ENCODE results near the gene CLIP1.
A peak's percentile ranks its signal among the peaks of the same experiment; 100 is the strongest.

The CLIP1 gene

GRCh38 chr12:122318607-122319605 lies 103.6 kb downstream of the CLIP1 start:
- DNase-seq (ENCODE audit: low read depth in 1 of 2, low spot score in 1 of 2) = no peak

- no peak for DNase-seq (ENCODE audit: low read depth in 1 of 2, low spot score in 1 of 2)
Observed at GRCh38 chr12:122312926-122313325, 109.5 kb downstream of the CLIP1 start.

GRCh38 chr12:122311696-122312095 lies 110.8 kb downstream of the CLIP1 start:
- DNase-seq (ENCODE audit: low read depth in 1 of 2, low spot score in 1 of 2) = no peak

DNA sequence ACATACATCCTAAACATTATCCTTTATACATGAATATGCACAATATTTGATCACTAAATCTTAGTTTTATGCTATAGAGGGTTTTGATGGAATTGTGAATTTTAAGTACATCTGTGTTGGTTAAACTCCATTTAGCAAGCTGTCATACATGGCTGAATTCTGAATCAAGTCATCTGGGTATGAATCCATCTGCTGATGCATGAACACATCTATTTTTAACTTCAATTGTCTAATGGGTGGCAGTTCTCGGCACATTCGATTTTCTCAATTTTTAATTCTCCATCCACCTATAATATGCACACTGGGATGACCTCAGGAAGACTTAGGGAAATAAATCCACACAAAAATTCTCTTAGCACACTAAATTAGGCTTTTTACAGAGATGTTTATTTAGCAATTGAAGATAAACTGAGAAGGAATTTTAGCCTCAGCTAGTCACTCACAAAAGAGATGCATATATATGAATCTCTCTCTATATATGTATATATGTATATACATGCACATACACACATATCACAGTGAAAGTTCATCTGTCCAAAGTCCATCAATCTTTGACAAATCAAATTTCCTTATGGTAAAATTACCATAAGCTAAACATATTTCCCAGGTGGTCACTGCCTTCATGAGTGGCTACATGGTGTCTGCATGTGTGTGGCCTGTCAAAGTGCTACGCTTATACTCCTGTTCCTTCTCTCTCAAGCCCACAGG lies 111.7 kb downstream of the CLIP1 start:
- no peak for DNase-seq (ENCODE audit: low read depth in 1 of 2, low spot score in 1 of 2)

DNA sequence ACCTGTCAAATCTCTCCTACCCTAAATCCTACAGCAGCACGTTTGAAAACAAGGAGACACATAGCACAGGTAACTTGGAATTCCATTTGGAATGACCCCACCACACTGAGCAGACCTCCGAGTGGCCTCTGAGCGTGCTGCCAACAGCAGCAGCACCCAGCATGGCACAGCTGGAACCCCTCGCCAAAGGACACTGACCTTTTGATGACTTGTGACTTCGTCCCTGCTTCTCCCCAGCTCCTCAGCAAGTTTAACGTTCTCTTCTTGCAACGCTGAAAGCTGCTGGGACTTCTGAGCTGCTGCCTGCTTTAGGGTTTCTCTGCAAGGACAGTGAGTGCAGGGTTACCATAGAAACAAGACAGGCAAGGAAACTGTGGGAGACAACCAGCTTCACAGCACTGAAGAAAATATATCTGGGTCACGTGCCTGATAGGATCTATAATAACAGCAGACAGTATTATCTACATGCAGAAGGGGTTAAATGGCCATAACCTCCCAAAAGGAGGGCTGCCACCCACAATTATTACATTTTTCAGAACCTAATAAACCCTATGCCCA lies 112.8 kb downstream of the CLIP1 start:
- no peak for DNase-seq (ENCODE audit: low read depth in 1 of 2, low spot score in 1 of 2)

GRCh38 chr12:122308811-122309210 lies 113.7 kb downstream of the CLIP1 start:
- no peak for DNase-seq (ENCODE audit: low read depth in 1 of 2, low spot score in 1 of 2)

DNA sequence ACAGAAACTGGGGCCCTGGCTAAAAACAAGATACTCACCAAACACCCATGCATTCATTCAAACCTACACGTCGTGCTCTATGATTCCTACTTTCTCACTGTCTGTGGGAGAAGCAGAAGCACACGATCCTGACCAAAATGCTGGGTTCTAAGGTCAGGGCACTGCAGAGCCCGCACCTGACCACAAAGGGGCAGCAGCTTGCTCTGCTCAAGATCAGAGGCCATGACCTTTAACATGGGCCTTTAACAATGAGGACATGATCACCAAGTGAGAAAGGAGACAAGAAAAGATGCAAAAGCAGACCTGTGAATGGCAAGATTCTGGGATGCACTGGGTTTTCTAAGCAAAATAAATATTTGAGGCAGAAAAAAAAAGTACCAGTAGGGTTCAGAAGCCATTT lies 116.1 kb downstream of the CLIP1 start:
- DNase-seq (ENCODE audit: low read depth in 1 of 2, low spot score in 1 of 2) = no peak

DNA sequence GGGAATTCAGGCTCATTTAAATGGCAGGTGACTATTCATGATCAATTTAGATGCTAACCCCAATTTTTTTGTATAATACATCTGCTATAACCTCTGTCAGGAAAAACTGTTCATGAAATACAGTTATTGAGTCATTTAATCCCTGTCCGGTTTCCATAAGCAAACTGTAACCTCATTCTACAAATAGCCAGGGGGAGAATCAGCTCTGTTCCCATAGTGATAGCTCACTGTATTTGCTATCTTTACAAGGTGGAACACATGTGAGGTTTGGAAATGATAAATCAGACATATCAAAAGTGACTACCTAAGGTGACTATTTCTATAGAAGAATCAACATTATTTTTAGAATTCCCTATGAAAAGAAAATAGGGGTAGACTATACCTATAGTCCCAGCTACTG lies 117.5 kb downstream of the CLIP1 start:
- no peak for DNase-seq (ENCODE audit: low read depth in 1 of 2, low spot score in 1 of 2)

GRCh38 chr12:122303068-122303467 lies 119.4 kb downstream of the CLIP1 start:
- no peak for DNase-seq (ENCODE audit: low read depth in 1 of 2, low spot score in 1 of 2)

DNA sequence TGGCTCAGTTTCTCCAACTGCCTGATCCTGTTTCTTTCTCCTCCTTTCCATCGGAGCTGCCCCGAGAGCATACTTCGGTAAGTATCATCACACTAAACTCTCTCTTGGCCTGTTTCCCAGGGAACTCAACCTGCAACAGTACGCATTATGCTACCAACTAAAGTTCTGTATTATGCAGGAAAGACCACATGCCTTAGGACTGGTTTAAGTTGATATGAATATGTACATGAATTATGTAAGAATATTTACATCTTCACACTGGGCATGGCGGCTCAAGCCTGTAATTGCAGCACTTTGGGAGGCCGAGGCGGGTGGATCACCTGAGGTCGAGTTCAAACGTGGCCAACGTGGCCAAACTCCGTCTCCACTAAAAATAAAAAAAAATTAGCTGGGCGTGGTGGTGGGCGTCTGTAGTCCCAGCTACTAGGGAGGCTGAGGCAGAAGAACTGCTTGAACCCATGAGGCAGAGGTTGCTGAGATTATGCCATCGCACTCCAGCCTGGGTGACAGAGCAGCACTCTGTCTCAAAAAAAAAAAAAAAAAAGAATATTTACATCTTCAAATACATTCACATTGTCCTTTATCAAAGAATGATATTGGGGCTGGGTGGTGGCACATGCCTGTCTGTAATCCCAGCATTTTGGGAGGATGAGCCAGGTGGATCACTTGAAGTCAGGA lies 124.3 kb downstream of the CLIP1 start:
- no peak for DNase-seq (ENCODE audit: low read depth in 1 of 2, low spot score in 1 of 2)

GRCh38 chr12:122297494-122297893 lies 125.0 kb downstream of the CLIP1 start:
- DNase-seq (ENCODE audit: low read depth in 1 of 2, low spot score in 1 of 2) = no peak

DNA sequence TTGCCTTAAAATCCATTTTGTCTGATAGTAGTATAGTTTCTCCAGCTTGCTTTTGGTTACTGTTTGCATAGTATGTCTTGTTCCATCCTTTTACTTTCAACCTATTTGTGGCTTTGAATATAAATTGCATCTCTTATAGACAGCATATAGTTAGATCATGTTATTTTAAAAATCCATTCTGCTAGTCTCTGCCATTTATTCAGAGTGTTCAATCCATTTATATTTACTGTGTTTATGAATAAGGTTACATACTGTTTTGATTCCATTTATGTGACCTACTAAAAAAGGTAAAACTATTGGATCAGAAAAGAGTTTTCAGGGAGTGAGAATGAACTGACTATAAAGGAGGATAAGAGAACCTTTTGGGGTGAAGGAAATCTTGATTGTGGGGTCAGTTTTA lies 126.6 kb downstream of the CLIP1 start:
- no peak for DNase-seq (ENCODE audit: low read depth in 1 of 2, low spot score in 1 of 2)

GRCh38 chr12:122293081-122293480 lies 129.4 kb downstream of the CLIP1 start:
- DNase-seq (ENCODE audit: low read depth in 1 of 2, low spot score in 1 of 2) = no peak

DNA sequence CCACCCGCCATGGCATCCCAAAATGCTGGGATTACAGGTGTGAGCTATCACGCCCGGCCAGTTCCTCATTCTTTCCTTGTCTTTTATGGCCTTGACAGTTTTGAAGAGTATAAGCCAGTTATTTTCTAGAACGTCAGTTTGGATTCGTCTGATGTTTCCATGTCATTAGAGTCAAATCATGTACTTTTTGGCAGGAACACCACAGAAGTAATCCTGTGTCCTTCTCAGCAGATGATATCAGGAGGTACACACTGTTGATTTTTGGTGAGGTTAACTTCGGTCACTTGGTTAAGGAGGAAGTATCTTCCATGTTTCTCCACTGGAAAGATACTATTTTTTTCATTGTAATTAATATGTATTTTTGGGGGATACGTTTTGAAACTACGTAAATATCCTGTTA lies 131.0 kb downstream of the CLIP1 start:
- DNase-seq (ENCODE audit: low read depth in 1 of 2, low spot score in 1 of 2) = no peak

- DNase-seq (ENCODE audit: low read depth in 1 of 2, low spot score in 1 of 2) = no peak
Observed at GRCh38 chr12:122283680-122284079, 138.8 kb downstream of the CLIP1 start.

DNA sequence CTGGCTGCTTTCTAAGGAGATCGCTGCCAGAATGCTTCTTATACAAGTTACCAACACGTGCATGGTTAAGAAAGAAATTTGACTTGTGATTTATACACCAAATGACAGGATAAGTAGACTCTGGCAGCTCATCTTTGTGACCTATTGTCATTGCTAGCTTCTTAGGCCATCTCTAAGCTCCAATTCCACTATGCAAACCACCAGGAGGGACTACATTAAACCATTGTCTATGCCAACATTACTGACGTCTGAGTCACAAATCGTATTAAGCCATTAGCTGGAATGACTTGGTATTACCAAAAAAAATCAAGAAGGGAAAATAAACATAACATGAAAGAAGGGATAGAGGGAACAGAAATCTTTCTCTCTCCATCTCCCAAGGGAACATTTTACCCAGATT lies 140.4 kb downstream of the CLIP1 start:
- DNase-seq (ENCODE audit: low read depth in 1 of 2, low spot score in 1 of 2) = no peak

DNA sequence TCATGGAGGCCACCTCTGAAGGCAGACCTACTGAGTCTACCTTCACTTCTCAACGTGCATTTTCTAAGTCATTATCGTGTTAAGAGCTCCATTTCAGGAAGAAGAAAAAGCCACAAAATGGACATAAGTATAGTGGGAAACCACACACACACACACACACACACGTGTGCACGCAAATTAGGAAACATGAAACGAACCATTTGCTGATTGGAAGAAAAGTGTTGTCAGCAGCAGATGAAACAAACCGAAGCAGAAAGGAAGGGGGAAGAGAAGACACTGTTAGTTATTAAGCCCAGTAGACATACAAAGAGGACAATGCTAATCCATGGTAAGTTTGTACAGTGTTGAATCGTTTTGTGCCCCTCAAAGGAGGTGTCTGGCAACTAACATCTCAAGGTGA lies 146.2 kb downstream of the CLIP1 start:
- no peak for DNase-seq (ENCODE audit: low read depth in 1 of 2, low spot score in 1 of 2)

GRCh38 chr12:122275459-122275858 lies 147.0 kb downstream of the CLIP1 start:
- DNase-seq (ENCODE audit: low read depth in 1 of 2, low spot score in 1 of 2) = no peak

GRCh38 chr12:122266230-122266901 lies 156.1 kb downstream of the CLIP1 start, which contains the start of gene VPS33A:
Gene VPS33A (minus strand): TSS chr12:122266494. CDS start chr12:122266408, 86 bp downstream.
- DNase-seq (ENCODE audit: low read depth in 1 of 2, low spot score in 1 of 2) = peak; percentile 80 to 92

DNA sequence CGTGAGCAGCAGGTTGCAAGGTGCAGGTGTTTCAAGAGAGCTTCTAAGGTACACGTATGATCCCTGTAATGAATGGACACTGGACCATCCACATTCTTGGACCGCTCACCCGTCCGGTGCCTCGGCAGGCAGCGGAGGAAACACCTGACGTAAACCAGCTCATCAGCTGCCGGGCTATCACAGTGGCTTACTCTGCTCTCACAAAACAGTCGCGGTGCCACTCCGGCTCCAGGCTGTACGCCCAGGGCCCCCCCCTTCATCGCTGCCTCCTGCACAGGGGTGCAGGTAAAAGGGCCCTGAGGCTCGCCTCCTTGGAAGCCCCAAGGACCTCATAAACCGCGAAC lies 156.6 kb downstream of the CLIP1 start:
- peak in 1 of 2 donors; percentile 31 for DNase-seq (ENCODE audit: low read depth in 1 of 2, low spot score in 1 of 2)

DNA sequence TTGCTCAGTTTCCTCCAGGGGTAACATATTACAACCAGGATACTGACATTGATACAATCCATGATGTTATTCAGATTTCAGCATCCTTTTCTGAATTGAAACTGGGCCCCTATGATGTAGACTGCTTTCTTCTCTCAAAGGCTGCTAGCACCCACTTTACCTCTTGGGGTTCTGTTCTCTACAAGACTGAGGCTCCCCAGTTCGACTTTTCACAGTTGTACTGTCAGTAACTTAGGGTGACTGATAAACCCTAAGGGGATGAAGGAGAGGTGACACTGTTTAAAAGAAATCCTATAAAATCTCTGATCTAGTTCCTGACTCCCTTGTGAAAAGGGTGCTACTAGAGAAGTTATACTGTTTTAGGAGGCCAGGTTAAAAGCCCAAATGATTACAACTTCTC lies 157.0 kb downstream of the CLIP1 start:
- DNase-seq (ENCODE audit: low read depth in 1 of 2, low spot score in 1 of 2) = no peak
